ENCODE results near the gene ZNF22. TPM values are rescaled to one million over a fixed set of nuclear protein-coding genes. Genes with fewer than 3 reads are reported as not detected.

The ZNF22 gene
- polyA plus RNA-seq, 1 donor (not counting 4 experiments of a cell fraction or from before 2014, with no cell fraction given): 9.4 TPM

GRCh38 chr10:44954962-44955361 is 45.8 kb upstream of the ZNF22 start:
- Histone ChIP-seq H3K4me3 (ENCODE audit: control insufficient read depth in 2 of 3, extremely low read depth in 1 of 3, insufficient read depth in 2 of 3, low read depth in 1 of 3, low read length in 3 of 3) (no peak overlapping the region), H3K27me3 (ENCODE audit: control insufficient read depth, extremely low read depth, insufficient read depth, low read length) (no peaks in the 10 kb centered on the region), H3K9me3 (ENCODE audit: control insufficient read depth, low read depth, low read length) (no peaks in the 10 kb centered on the region), H3K9me1 (ENCODE audit: control insufficient read depth, extremely low read depth, insufficient read depth, low read length) (no peaks in the 10 kb centered on the region), H3K36me3 (ENCODE audit: control insufficient read depth in 2 of 2, extremely low read depth in 1 of 2, insufficient read depth in 2 of 2, low read length in 2 of 2) (peaks cover 0 to 2% of the 10 kb centered on the region in 2 experiments), H4K20me1 (ENCODE audit: control insufficient read depth, extremely low read depth, insufficient read depth, low read length) (no peaks in the 10 kb centered on the region), H2AFZ (ENCODE audit: control insufficient read depth, low read length) (no peak overlapping the region), H3K4me1 (ENCODE audit: control insufficient read depth, extremely low read depth, insufficient read depth, low read length) (peaks cover 12% of the 10 kb centered on the region), H3K9ac (ENCODE audit: control insufficient read depth, extremely low read depth, insufficient read depth, low read length) (no peak overlapping the region), H3K79me2 (ENCODE audit: control insufficient read depth, insufficient read depth, low read length) (no peaks in the 10 kb centered on the region), H3K4me2 (ENCODE audit: control insufficient read depth, extremely low read depth, insufficient read depth, low read depth, low read length) (no peak overlapping the region), H3K27ac (ENCODE audit: control insufficient read depth, insufficient read depth, low read length) (no peak overlapping the region)
- no peak for DNase-seq (ENCODE audit: low read depth, low spot score)
- FAIRE-seq: no peak
- no peak for TF ChIP-seq EZH2 (IDR thresholded peaks at IDR 0.05; ENCODE audit: low read length)
- TF ChIP-seq, protein P1, sequence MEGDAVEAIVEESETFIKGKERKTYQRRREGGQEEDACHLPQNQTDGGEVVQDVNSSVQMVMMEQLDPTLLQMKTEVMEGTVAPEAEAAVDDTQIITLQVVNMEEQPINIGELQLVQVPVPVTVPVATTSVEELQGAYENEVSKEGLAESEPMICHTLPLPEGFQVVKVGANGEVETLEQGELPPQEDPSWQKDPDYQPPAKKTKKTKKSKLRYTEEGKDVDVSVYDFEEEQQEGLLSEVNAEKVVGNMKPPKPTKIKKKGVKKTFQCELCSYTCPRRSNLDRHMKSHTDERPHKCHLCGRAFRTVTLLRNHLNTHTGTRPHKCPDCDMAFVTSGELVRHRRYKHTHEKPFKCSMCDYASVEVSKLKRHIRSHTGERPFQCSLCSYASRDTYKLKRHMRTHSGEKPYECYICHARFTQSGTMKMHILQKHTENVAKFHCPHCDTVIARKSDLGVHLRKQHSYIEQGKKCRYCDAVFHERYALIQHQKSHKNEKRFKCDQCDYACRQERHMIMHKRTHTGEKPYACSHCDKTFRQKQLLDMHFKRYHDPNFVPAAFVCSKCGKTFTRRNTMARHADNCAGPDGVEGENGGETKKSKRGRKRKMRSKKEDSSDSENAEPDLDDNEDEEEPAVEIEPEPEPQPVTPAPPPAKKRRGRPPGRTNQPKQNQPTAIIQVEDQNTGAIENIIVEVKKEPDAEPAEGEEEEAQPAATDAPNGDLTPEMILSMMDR (optimal IDR thresholded peaks at IDR 0.05 in 1 of 3, IDR thresholded peaks at IDR 0.05 in 1 of 3, conservative IDR thresholded peaks at IDR 0.05 in 1 of 3; ENCODE audit: extremely low read depth in 1 of 3, insufficient read depth in 2 of 3, low read length in 3 of 3): no peak
- dilution Hi-C loops (cut with MboI; ENCODE audit: extremely low pct_ligation_motif_present, low sequenced_read_pairs): no loop called here

DNA sequence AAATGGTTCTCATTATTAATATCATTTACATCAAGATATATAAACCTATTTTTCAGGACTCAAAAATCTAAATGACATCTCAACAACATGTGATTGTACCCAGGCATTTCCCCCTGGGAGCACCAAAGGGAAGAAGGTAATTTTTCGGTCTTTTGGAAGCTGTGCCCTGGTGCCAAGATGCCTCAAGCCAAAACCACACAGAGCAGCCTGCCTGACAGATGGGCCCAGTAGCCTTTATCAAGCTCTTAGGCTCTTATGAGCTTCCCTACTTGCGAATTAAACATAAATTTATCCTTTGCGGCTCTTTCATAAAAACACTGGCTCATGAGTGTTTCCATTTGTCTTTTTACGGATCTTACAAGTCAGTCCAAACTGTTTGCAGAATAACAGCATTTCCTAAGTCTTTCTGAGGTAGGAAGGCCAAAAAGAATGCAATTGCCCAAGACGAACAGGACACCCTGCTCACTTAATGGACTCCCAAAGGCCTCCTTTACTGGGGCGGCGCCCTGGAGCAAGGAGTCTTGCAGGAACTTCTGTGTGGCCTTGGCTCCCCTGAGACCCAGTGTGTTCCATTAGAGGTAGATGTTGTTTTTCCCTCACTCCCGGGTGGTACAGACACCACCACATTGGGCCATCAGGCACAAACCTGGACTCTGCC is 45.2 kb upstream of the ZNF22 start:
- no peak for FAIRE-seq
- Histone ChIP-seq H3K4me1 (ENCODE audit: control insufficient read depth, extremely low read depth, insufficient read depth, low read length) (peaks cover 12% of the 10 kb centered on the region), H3K27ac (ENCODE audit: control insufficient read depth, insufficient read depth, low read length) (no peak overlapping the region), H3K27me3 (ENCODE audit: control insufficient read depth, extremely low read depth, insufficient read depth, low read length) (no peaks in the 10 kb centered on the region), H4K20me1 (ENCODE audit: control insufficient read depth, extremely low read depth, insufficient read depth, low read length) (no peaks in the 10 kb centered on the region), H2AFZ (ENCODE audit: control insufficient read depth, low read length) (no peak overlapping the region), H3K9me3 (ENCODE audit: control insufficient read depth, low read depth, low read length) (no peaks in the 10 kb centered on the region), H3K4me2 (ENCODE audit: control insufficient read depth, extremely low read depth, insufficient read depth, low read depth, low read length) (no peak overlapping the region), H3K9me1 (ENCODE audit: control insufficient read depth, extremely low read depth, insufficient read depth, low read length) (no peaks in the 10 kb centered on the region), H3K79me2 (ENCODE audit: control insufficient read depth, insufficient read depth, low read length) (no peaks in the 10 kb centered on the region), H3K9ac (ENCODE audit: control insufficient read depth, extremely low read depth, insufficient read depth, low read length) (no peak overlapping the region), H3K4me3 (ENCODE audit: control insufficient read depth in 2 of 3, extremely low read depth in 1 of 3, insufficient read depth in 2 of 3, low read depth in 1 of 3, low read length in 3 of 3) (no peak overlapping the region), H3K36me3 (ENCODE audit: control insufficient read depth in 2 of 2, extremely low read depth in 1 of 2, insufficient read depth in 2 of 2, low read length in 2 of 2) (peaks cover 0 to 2% of the 10 kb centered on the region in 2 experiments)
- dilution Hi-C loops (cut with MboI; ENCODE audit: extremely low pct_ligation_motif_present, low sequenced_read_pairs): no loop called here
- DNase-seq (ENCODE audit: low read depth, low spot score): no peak
- TF ChIP-seq EZH2 (IDR thresholded peaks at IDR 0.05; ENCODE audit: low read length): no peak
- TF ChIP-seq, protein P1 (optimal IDR thresholded peaks at IDR 0.05 in 1 of 3, IDR thresholded peaks at IDR 0.05 in 1 of 3, conservative IDR thresholded peaks at IDR 0.05 in 1 of 3; ENCODE audit: extremely low read depth in 1 of 3, insufficient read depth in 2 of 3, low read length in 3 of 3): no peak
